ENCODE measurements around the gene NADK. TPM values are rescaled to one million over a fixed set of nuclear protein-coding genes. Genes with fewer than 3 reads are reported as not detected.
"Not testable (repeated sequence)": the region's sequence is repeated elsewhere in the genome, so short reads cannot be mapped to it uniquely, and the experiment has no call there.

Gene NADK
- total RNA-seq, 1 donor from 2014 or later: 90.1 TPM

GRCh38 chr1:1730870-1731269, 47.4 kb downstream of the NADK start:
- Histone ChIP-seq H3K36me3 (peaks cover 0 to 36% of the 10 kb centered on the region in 2 donors), H3K27ac (no peak overlapping the region)
- TF ChIP-seq CTCF (IDR thresholded peaks at IDR 0.05): no peak
- TF ChIP-seq POLR2AphosphoS5 (IDR thresholded peaks at IDR 0.05; ENCODE audit: insufficient read depth in 1 of 2, low read depth in 1 of 2): no peak
- no peak for TF ChIP-seq POLR2A (IDR thresholded peaks at IDR 0.05)

GRCh38 chr1:1730230-1730629, 48.0 kb downstream of the NADK start:
- H3K4me1 ChIP-seq; H3K27ac ChIP-seq; intact Hi-C loops (cut with DNase I); H3K9me3 ChIP-seq; H3K27me3 ChIP-seq; H3K4me3 ChIP-seq; DNase-seq (ENCODE audit: extremely low spot score in 2 of 2): not testable (repeated sequence)
- H3K36me3 ChIP-seq: peaks cover 0 to 35% of the 10 kb centered on the region in 2 donors

More at GRCh38 chr1:1730870-1731269, 47.4 kb downstream of the NADK start:
- no peak for DNase-seq (ENCODE audit: extremely low spot score in 2 of 2)
- intact Hi-C loops (cut with DNase I): no loop called here
- Histone ChIP-seq H3K27me3 (no peaks in the 10 kb centered on the region), H3K9me3 (no peaks in the 10 kb centered on the region), H3K4me3 (no peak overlapping the region), H3K4me1 (peaks cover 7% of the 10 kb centered on the region)

- intact Hi-C loops (cut with DNase I); DNase-seq (ENCODE audit: extremely low spot score in 2 of 2); H3K4me1 ChIP-seq; H3K9me3 ChIP-seq; H3K4me3 ChIP-seq; H3K27me3 ChIP-seq; H3K27ac ChIP-seq: not testable (repeated sequence)
- peaks cover 0 to 32% of the 10 kb centered on the region in 2 donors for H3K36me3 ChIP-seq
These were observed 49.0 kb downstream of the NADK start for GRCh38 chr1:1729116-1729816.

- not testable (repeated sequence) for H3K4me1 ChIP-seq
These were observed 49.8 kb downstream of the NADK start for GRCh38 chr1:1728308-1729005.

GRCh38 chr1:1727131-1727651, 51.1 kb downstream of the NADK start:
- intact Hi-C loops (cut with DNase I); DNase-seq (ENCODE audit: extremely low spot score in 2 of 2); H3K27me3 ChIP-seq; H3K4me3 ChIP-seq; H3K4me1 ChIP-seq; H3K9me3 ChIP-seq: not testable (repeated sequence)
- H3K36me3 ChIP-seq: peaks cover 0 to 18% of the 10 kb centered on the region in 2 donors
- peak overlapping the region; percentile 39 for H3K27ac ChIP-seq

More at GRCh38 chr1:1728308-1729005, 49.8 kb downstream of the NADK start:
- H3K4me3 ChIP-seq; DNase-seq (ENCODE audit: extremely low spot score in 2 of 2); intact Hi-C loops (cut with DNase I); H3K27me3 ChIP-seq; H3K9me3 ChIP-seq: not testable (repeated sequence)
- Histone ChIP-seq H3K27ac (peak overlapping the region; percentile 44), H3K36me3 (peaks cover 0 to 27% of the 10 kb centered on the region in 2 donors)

GRCh38 chr1:1726088-1726487, 52.2 kb downstream of the NADK start:
- H3K27me3 ChIP-seq; H3K9me3 ChIP-seq; H3K36me3 ChIP-seq; H3K4me3 ChIP-seq; H3K4me1 ChIP-seq; H3K27ac ChIP-seq; DNase-seq (ENCODE audit: extremely low spot score in 2 of 2); intact Hi-C loops (cut with DNase I): not testable (repeated sequence)

GRCh38 chr1:1724035-1724864, 54.0 kb downstream of the NADK start, which contains the start of gene CDK11A:
Gene CDK11A, minus strand, starts transcription at chr1:1724357. Its CDS starts 1,539 bp downstream, at chr1:1722818.
- H3K36me3 ChIP-seq; H3K9me3 ChIP-seq; H3K4me1 ChIP-seq; intact Hi-C loops (cut with DNase I); H3K27me3 ChIP-seq: not testable (repeated sequence)
- DNase-seq (ENCODE audit: extremely low spot score in 2 of 2): peak; percentile 98 to 99
- peak in 1 of 2 donors; percentile 36 for TF ChIP-seq POLR2A (IDR thresholded peaks at IDR 0.05)
- TF ChIP-seq CTCF (IDR thresholded peaks at IDR 0.05): peak; percentile 11 to 25 (median 18)
- TF ChIP-seq POLR2AphosphoS5 (IDR thresholded peaks at IDR 0.05; ENCODE audit: insufficient read depth in 1 of 2, low read depth in 1 of 2): peak; percentile 94 to 99
- Histone ChIP-seq H3K27ac (peak within 1 kb of the TSS; percentile 79), H3K4me3 (peak within 1 kb of the TSS; percentile 63 to 65)

Measured in vagina (tissue), 2 donors.